D721Med (cell line): Measurements from ENCODE around the gene DET1.

Experiments used
- DNase-seq: peaks from one replicate; pipeline ENCODE4 v3.0.0; 2011; ENCODE audit warnings: low spot score; ENCODE audit not compliant: insufficient read length
- FAIRE-seq: peaks from 2 replicates; lab custom pipeline; 2011; peaks lifted over from hg19 to GRCh38; lab: Jason Lieb, UNC
- CTCF ChIP-seq: IDR thresholded peaks from 2 replicates; pipeline ENCODE4 v1.5.1; 2012; ENCODE audit warnings: mild to moderate bottlenecking, control low read depth; ENCODE audit not compliant: insufficient read depth; ENCODE audit errors: missing control alignments

Gene DET1

DNA sequence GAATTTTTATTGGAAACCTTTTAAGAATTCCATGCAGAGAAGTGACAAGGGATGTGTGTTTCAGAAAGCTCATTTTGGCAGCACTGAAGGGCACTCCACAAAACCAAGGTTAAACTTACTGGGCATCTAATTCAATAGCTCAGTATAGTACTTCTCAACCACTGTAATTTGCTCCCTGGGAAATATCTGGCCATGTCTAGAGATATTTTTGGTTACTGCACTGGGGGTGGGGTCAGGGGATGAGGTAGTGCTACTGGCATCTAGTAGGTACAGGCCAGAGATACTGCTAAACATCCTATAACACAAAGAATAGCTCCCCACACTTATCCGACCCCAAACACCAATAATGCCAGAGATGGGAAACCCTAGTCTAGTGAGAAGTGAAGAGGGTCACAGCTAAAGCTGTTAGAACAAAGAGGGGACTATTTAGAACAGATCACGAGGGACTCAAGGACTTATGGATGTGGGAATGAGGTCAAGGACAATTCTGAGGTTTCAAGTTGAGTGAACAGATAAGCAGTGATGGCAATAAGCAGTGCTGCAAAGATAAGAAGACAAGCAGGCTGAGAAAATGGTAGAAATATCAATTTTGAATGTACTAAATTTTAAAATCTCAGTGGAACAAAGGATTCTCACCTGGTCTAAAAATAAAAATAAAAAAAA lies 82.5 kb downstream of the DET1 start:
- FAIRE-seq: no peak
- no peak for DNase-seq
- TF ChIP-seq CTCF: no peak
